Measurements from ENCODE around the gene HMOX2.

Gene HMOX2

GRCh38 chr16:4505356-4506147 is 29.4 kb downstream of the HMOX2 start:
- Histone ChIP-seq H3K27me3 (ENCODE audit: insufficient read depth, low read length) (no peaks in the 10 kb centered on the region), H3K36me3 (ENCODE audit: insufficient read depth, low read length) (peaks cover 29% of the 10 kb centered on the region), H3K9ac (ENCODE audit: low read depth, low read length) (no peak overlapping the region), H3K9me3 (ENCODE audit: insufficient read depth, low read depth, low read length) (no peaks in the 10 kb centered on the region), H3K27ac (ENCODE audit: low read depth, low read length) (no peak overlapping the region), H3K4me3 (ENCODE audit: low read length) (no peak overlapping the region), H3K4me1 (ENCODE audit: insufficient read depth, low read length) (peaks cover 12% of the 10 kb centered on the region; the same call in 1 of the 2 replicates)
- 91% methylated on average over 13 of the region's 13 CpGs for WGBS

- peaks cover 3% of the 10 kb centered on the region; the same call in 1 of the 2 replicates for H3K4me1 ChIP-seq (ENCODE audit: insufficient read depth, low read length)
- no peak overlapping the region for H3K4me3 ChIP-seq (ENCODE audit: low read length)
- H3K27me3 ChIP-seq (ENCODE audit: insufficient read depth, low read length), result no peaks in the 10 kb centered on the region
- peaks cover 37% of the 10 kb centered on the region for H3K36me3 ChIP-seq (ENCODE audit: insufficient read depth, low read length)
- WGBS, result 28% methylated on average over 3 of the region's 3 CpGs
- no peaks in the 10 kb centered on the region for H3K9me3 ChIP-seq (ENCODE audit: insufficient read depth, low read depth, low read length)
- no peak overlapping the region for H3K9ac ChIP-seq (ENCODE audit: low read depth, low read length)
- H3K27ac ChIP-seq (ENCODE audit: low read depth, low read length), result no peak overlapping the region
Observed at GRCh38 chr16:4506450-4506849, 30.3 kb downstream of the HMOX2 start.

GRCh38 chr16:4507588-4508345 is 31.6 kb downstream of the HMOX2 start:
- Histone ChIP-seq H3K4me1 (ENCODE audit: insufficient read depth, low read length) (no peaks in the 10 kb centered on the region), H3K27ac (ENCODE audit: low read depth, low read length) (no peak overlapping the region), H3K9me3 (ENCODE audit: insufficient read depth, low read depth, low read length) (no peaks in the 10 kb centered on the region), H3K4me3 (ENCODE audit: low read length) (no peak overlapping the region), H3K9ac (ENCODE audit: low read depth, low read length) (no peak overlapping the region), H3K27me3 (ENCODE audit: insufficient read depth, low read length) (no peaks in the 10 kb centered on the region), H3K36me3 (ENCODE audit: insufficient read depth, low read length) (peaks cover 48% of the 10 kb centered on the region)
- 96% methylated on average over 17 of the region's 17 CpGs for WGBS

- Histone ChIP-seq H3K27ac (ENCODE audit: low read depth, low read length) (no peak overlapping the region), H3K4me3 (ENCODE audit: low read length) (no peak overlapping the region), H3K9ac (ENCODE audit: low read depth, low read length) (no peak overlapping the region), H3K36me3 (ENCODE audit: insufficient read depth, low read length) (peaks cover 54% of the 10 kb centered on the region), H3K27me3 (ENCODE audit: insufficient read depth, low read length) (no peaks in the 10 kb centered on the region), H3K4me1 (ENCODE audit: insufficient read depth, low read length) (no peaks in the 10 kb centered on the region), H3K9me3 (ENCODE audit: insufficient read depth, low read depth, low read length) (no peaks in the 10 kb centered on the region)
- 97% methylated on average over 3 of the region's 3 CpGs for WGBS
Observed at GRCh38 chr16:4508806-4509205, 32.6 kb downstream of the HMOX2 start.

GRCh38 chr16:4509420-4509819 is 33.2 kb downstream of the HMOX2 start:
- WGBS, result 93% methylated on average over 8 of the region's 8 CpGs
- Histone ChIP-seq H3K4me1 (ENCODE audit: insufficient read depth, low read length) (no peaks in the 10 kb centered on the region), H3K4me3 (ENCODE audit: low read length) (no peak overlapping the region), H3K27ac (ENCODE audit: low read depth, low read length) (no peak overlapping the region), H3K36me3 (ENCODE audit: insufficient read depth, low read length) (peaks cover 57% of the 10 kb centered on the region), H3K27me3 (ENCODE audit: insufficient read depth, low read length) (no peaks in the 10 kb centered on the region), H3K9me3 (ENCODE audit: insufficient read depth, low read depth, low read length) (no peaks in the 10 kb centered on the region), H3K9ac (ENCODE audit: low read depth, low read length) (no peak overlapping the region)

GRCh38 chr16:4510131-4510530 is 33.9 kb downstream of the HMOX2 start:
- H3K27ac ChIP-seq (ENCODE audit: low read depth, low read length), result no peak overlapping the region
- 0 out of 2 replicates have a peak, but pooled peaks cover 4% of the 10 kb centered on the region for H3K4me1 ChIP-seq (ENCODE audit: insufficient read depth, low read length)
- no peak overlapping the region for H3K9ac ChIP-seq (ENCODE audit: low read depth, low read length)
- no peaks in the 10 kb centered on the region for H3K27me3 ChIP-seq (ENCODE audit: insufficient read depth, low read length)
- WGBS, result 78% methylated on average over 5 of the region's 5 CpGs
- H3K4me3 ChIP-seq (ENCODE audit: low read length), result no peak overlapping the region
- H3K9me3 ChIP-seq (ENCODE audit: insufficient read depth, low read depth, low read length), result no peaks in the 10 kb centered on the region
- H3K36me3 ChIP-seq (ENCODE audit: insufficient read depth, low read length), result peaks cover 57% of the 10 kb centered on the region

- Histone ChIP-seq H3K9me3 (ENCODE audit: insufficient read depth, low read depth, low read length) (no peaks in the 10 kb centered on the region), H3K9ac (ENCODE audit: low read depth, low read length) (no peak overlapping the region), H3K27ac (ENCODE audit: low read depth, low read length) (no peak overlapping the region), H3K4me3 (ENCODE audit: low read length) (no peak overlapping the region), H3K4me1 (ENCODE audit: insufficient read depth, low read length) (0 out of 2 replicates have a peak, but pooled peaks cover 5% of the 10 kb centered on the region), H3K36me3 (ENCODE audit: insufficient read depth, low read length) (peaks cover 57% of the 10 kb centered on the region), H3K27me3 (ENCODE audit: insufficient read depth, low read length) (no peaks in the 10 kb centered on the region)
- 92% methylated on average over 14 of the region's 14 CpGs for WGBS
Observed at GRCh38 chr16:4510747-4511426, 34.7 kb downstream of the HMOX2 start.

- H3K4me3 ChIP-seq (ENCODE audit: low read length), result no peak overlapping the region
- H3K9me3 ChIP-seq (ENCODE audit: insufficient read depth, low read depth, low read length), result no peaks in the 10 kb centered on the region
- H3K27me3 ChIP-seq (ENCODE audit: insufficient read depth, low read length), result no peaks in the 10 kb centered on the region
- H3K4me1 ChIP-seq (ENCODE audit: insufficient read depth, low read length), result 0 out of 2 replicates have a peak, but pooled peaks cover 5% of the 10 kb centered on the region
- H3K36me3 ChIP-seq (ENCODE audit: insufficient read depth, low read length), result peaks cover 57% of the 10 kb centered on the region
- no peak overlapping the region for H3K9ac ChIP-seq (ENCODE audit: low read depth, low read length)
- H3K27ac ChIP-seq (ENCODE audit: low read depth, low read length), result no peak overlapping the region
- WGBS, result 67% methylated on average over 9 of the region's 9 CpGs
Observed at GRCh38 chr16:4511441-4512082, 35.4 kb downstream of the HMOX2 start.

GRCh38 chr16:4512473-4512872 is 36.3 kb downstream of the HMOX2 start:
- H3K9me3 ChIP-seq (ENCODE audit: insufficient read depth, low read depth, low read length), result no peaks in the 10 kb centered on the region
- H3K9ac ChIP-seq (ENCODE audit: low read depth, low read length), result no peak overlapping the region
- H3K4me1 ChIP-seq (ENCODE audit: insufficient read depth, low read length), result 0 out of 2 replicates have a peak, but pooled peaks cover 5% of the 10 kb centered on the region
- 92% methylated on average over 10 of the region's 10 CpGs for whole genome bisulfite sequencing
- H3K27me3 ChIP-seq (ENCODE audit: insufficient read depth, low read length), result no peaks in the 10 kb centered on the region
- no peak overlapping the region for H3K4me3 ChIP-seq (ENCODE audit: low read length)
- H3K27ac ChIP-seq (ENCODE audit: low read depth, low read length), result no peak overlapping the region
- peaks cover 56% of the 10 kb centered on the region for H3K36me3 ChIP-seq (ENCODE audit: insufficient read depth, low read length)

GRCh38 chr16:4513086-4513860 is 37.1 kb downstream of the HMOX2 start:
- Histone ChIP-seq H3K4me1 (ENCODE audit: insufficient read depth, low read length) (0 out of 2 replicates have a peak, but pooled peaks cover 5% of the 10 kb centered on the region), H3K4me3 (ENCODE audit: low read length) (no peak overlapping the region), H3K27me3 (ENCODE audit: insufficient read depth, low read length) (no peaks in the 10 kb centered on the region), H3K9ac (ENCODE audit: low read depth, low read length) (no peak overlapping the region), H3K9me3 (ENCODE audit: insufficient read depth, low read depth, low read length) (no peaks in the 10 kb centered on the region), H3K27ac (ENCODE audit: low read depth, low read length) (no peak overlapping the region), H3K36me3 (ENCODE audit: insufficient read depth, low read length) (peaks cover 48% of the 10 kb centered on the region)
- WGBS, result 95% methylated on average over 19 of the region's 19 CpGs

Measured in HUES64 (cell line).